Activated CD4-positive, alpha-beta T cell treated with anti-CD3 and anti-CD28 coated beads, Interleukin-2, amount 10 ng/mL, durations not matched to agents 7 days and 5 days (primary cell): ENCODE data around the gene PDLIM3. TPM values are rescaled to one million over a fixed set of nuclear protein-coding genes. Genes with fewer than 3 reads are reported as not detected.

ENCODE experiments used
- CTCF ChIA-PET: fragments of 350-600 bp; sonication (Branson Sonifier 250); formaldehyde crosslinking; loops from one replicate; lab custom pipeline; 2021; ENCODE audit warnings: antibody characterized with exemption; lab: Charles Lee
- POLR2A ChIA-PET: fragments of 350-600 bp; sonication (Branson Sonifier 250); formaldehyde crosslinking; loops from one replicate; lab custom pipeline; 2021; ENCODE audit warnings: antibody characterized with exemption; lab: Charles Lee
- DNase-seq: peaks from one replicate; pipeline ENCODE4 v3.0.0-alpha.2; 2020
- H3K27ac Mint-ChIP-seq: one replicate; pipeline ENCODE4 v1.8.0; 2021; ENCODE audit warnings: mild to moderate bottlenecking, moderate library complexity, mixed read lengths
- H3K27me3 Mint-ChIP-seq: one replicate; pipeline ENCODE4 v1.8.0; 2021; ENCODE audit warnings: mixed read lengths
- H3K36me3 Mint-ChIP-seq: one replicate; pipeline ENCODE4 v1.8.0; 2021; ENCODE audit warnings: low read depth, mixed read lengths
- H3K4me1 Mint-ChIP-seq: one replicate; pipeline ENCODE4 v1.8.0; 2021; ENCODE audit warnings: mixed read lengths
- H3K4me3 Mint-ChIP-seq: one replicate; pipeline ENCODE4 v1.8.0; 2021; ENCODE audit warnings: mild to moderate bottlenecking, moderate library complexity, mixed read lengths
- H3K9me3 Mint-ChIP-seq: one replicate; pipeline ENCODE4 v1.8.0; 2021; ENCODE audit warnings: mixed read lengths
- total RNA-seq, 2 experiments: library from RNA; stranded (reverse); gene quantifications; one replicate each; pipeline ENCODE4 v1.2.3, GENCODE V29; 2021

The PDLIM3 gene
- not detected for total RNA-seq

GRCh38 chr4:185534866-185535611 lies at the start of gene PDLIM3:
Gene PDLIM3, minus strand, starts transcription at chr4:185535507. Its CDS starts 73 bp downstream, at chr4:185535434.
- no peaks in the 10 kb centered on the region for H3K9me3 Mint-ChIP-seq
- peaks cover 4% of the 10 kb centered on the region for H3K4me1 Mint-ChIP-seq
- peaks cover 40% of the 10 kb centered on the region for H3K27me3 Mint-ChIP-seq
- no peaks in the 10 kb centered on the region for H3K36me3 Mint-ChIP-seq
- ChIA-PET CTCF (no interaction called here), POLR2A (no interaction called here)
- DNase-seq: no peak
- no peak within 1 kb of the TSS for H3K27ac Mint-ChIP-seq
- H3K4me3 Mint-ChIP-seq: peak within 1 kb of the TSS; percentile 17

- Mint-ChIP-seq H3K36me3 (no peaks in the 10 kb centered on the region), H3K9me3 (no peaks in the 10 kb centered on the region), H3K4me1 (peaks cover 12% of the 10 kb centered on the region), H3K27ac (no peak overlapping the region), H3K4me3 (no peak overlapping the region), H3K27me3 (peaks cover 30% of the 10 kb centered on the region)
- CTCF ChIA-PET: no interaction called here
- POLR2A ChIA-PET: no interaction called here
- no peak for DNase-seq
Observed at GRCh38 chr4:185583813-185584212, 48.5 kb upstream of the PDLIM3 start.

- H3K9me3 Mint-ChIP-seq: no peaks in the 10 kb centered on the region
- ChIA-PET POLR2A (no interaction called here), CTCF (interaction anchor here (1.3 kb wide), 1 partner anchor 14 kb away, joined by 4 read pairs; no protein-coding TSS in a partner anchor)
- peaks cover 11% of the 10 kb centered on the region for H3K4me1 Mint-ChIP-seq
- H3K27ac Mint-ChIP-seq: no peak overlapping the region
- no peaks in the 10 kb centered on the region for H3K36me3 Mint-ChIP-seq
- peaks cover 27% of the 10 kb centered on the region for H3K27me3 Mint-ChIP-seq
- no peak for DNase-seq
- H3K4me3 Mint-ChIP-seq: no peak overlapping the region
Observed at GRCh38 chr4:185582651-185583400, 47.5 kb upstream of the PDLIM3 start.

GRCh38 chr4:185580699-185581098 lies 45.4 kb upstream of the PDLIM3 start:
- no peak for DNase-seq
- no peaks in the 10 kb centered on the region for H3K36me3 Mint-ChIP-seq
- CTCF ChIA-PET: no interaction called here
- POLR2A ChIA-PET: no interaction called here
- no peak overlapping the region for H3K4me3 Mint-ChIP-seq
- no peaks in the 10 kb centered on the region for H3K4me1 Mint-ChIP-seq
- H3K27me3 Mint-ChIP-seq: peaks cover 8% of the 10 kb centered on the region
- no peak overlapping the region for H3K27ac Mint-ChIP-seq
- H3K9me3 Mint-ChIP-seq: no peaks in the 10 kb centered on the region

GRCh38 chr4:185578284-185578683 lies 43.0 kb upstream of the PDLIM3 start:
- Mint-ChIP-seq H3K27ac (no peak overlapping the region), H3K4me3 (no peak overlapping the region), H3K27me3 (peaks cover 9% of the 10 kb centered on the region), H3K4me1 (no peaks in the 10 kb centered on the region), H3K36me3 (no peaks in the 10 kb centered on the region), H3K9me3 (no peaks in the 10 kb centered on the region)
- ChIA-PET POLR2A (no interaction called here), CTCF (interaction anchor here (1.4 kb wide), 1 partner anchor 16 kb away, joined by 3 read pairs; no protein-coding TSS in a partner anchor)
- no peak for DNase-seq

- Mint-ChIP-seq H3K4me1 (no peaks in the 10 kb centered on the region), H3K4me3 (no peak overlapping the region)
Observed at GRCh38 chr4:185576962-185577950, 41.9 kb upstream of the PDLIM3 start.

GRCh38 chr4:185576314-185576961 lies 41.1 kb upstream of the PDLIM3 start:
- Mint-ChIP-seq H3K36me3 (no peaks in the 10 kb centered on the region), H3K4me3 (no peak overlapping the region), H3K9me3 (no peaks in the 10 kb centered on the region), H3K4me1 (no peaks in the 10 kb centered on the region), H3K27ac (no peak overlapping the region), H3K27me3 (peaks cover 9% of the 10 kb centered on the region)
- no peak for DNase-seq
- ChIA-PET CTCF (interaction anchor here (2.1 kb wide), 1 partner anchor 21 kb away, joined by 7 read pairs; no protein-coding TSS in a partner anchor), POLR2A (no interaction called here)

More at GRCh38 chr4:185576962-185577950, 41.9 kb upstream of the PDLIM3 start:
- H3K27me3 Mint-ChIP-seq: peaks cover 9% of the 10 kb centered on the region
- CTCF ChIA-PET: interaction anchor here (1.4 to 2.1 kb wide), 2 partner anchors 17 to 21 kb away, joined by 3 to 7 read pairs; no protein-coding TSS in a partner anchor
- POLR2A ChIA-PET: no interaction called here
- no peak overlapping the region for H3K27ac Mint-ChIP-seq
- no peak for DNase-seq
- H3K9me3 Mint-ChIP-seq: no peaks in the 10 kb centered on the region
- no peaks in the 10 kb centered on the region for H3K36me3 Mint-ChIP-seq

GRCh38 chr4:185573651-185574199 lies 38.4 kb upstream of the PDLIM3 start:
- no peak overlapping the region for H3K4me3 Mint-ChIP-seq
- no peak for DNase-seq
- CTCF ChIA-PET: interaction anchor here (1.4 kb wide), 1 partner anchor 23 kb away, joined by 3 read pairs; no protein-coding TSS in a partner anchor
- H3K9me3 Mint-ChIP-seq: no peaks in the 10 kb centered on the region
- H3K36me3 Mint-ChIP-seq: no peaks in the 10 kb centered on the region
- POLR2A ChIA-PET: no interaction called here
- H3K4me1 Mint-ChIP-seq: no peaks in the 10 kb centered on the region
- peaks cover 9% of the 10 kb centered on the region for H3K27me3 Mint-ChIP-seq
- no peak overlapping the region for H3K27ac Mint-ChIP-seq

- CTCF ChIA-PET: interaction anchor here (0.6 kb wide), 1 partner anchor 338 kb away, joined by 5 read pairs; no protein-coding TSS in a partner anchor
- Mint-ChIP-seq H3K9me3 (no peaks in the 10 kb centered on the region), H3K27me3 (peaks cover 9% of the 10 kb centered on the region)
Observed at GRCh38 chr4:185570727-185571126, 35.4 kb upstream of the PDLIM3 start.

GRCh38 chr4:185567381-185568376 lies 32.4 kb upstream of the PDLIM3 start:
- Mint-ChIP-seq H3K27me3 (peaks cover 6% of the 10 kb centered on the region), H3K36me3 (no peaks in the 10 kb centered on the region), H3K9me3 (peaks cover 6% of the 10 kb centered on the region), H3K4me1 (no peaks in the 10 kb centered on the region), H3K27ac (no peak overlapping the region), H3K4me3 (no peak overlapping the region)
- POLR2A ChIA-PET: no interaction called here
- no peak for DNase-seq
- CTCF ChIA-PET: no interaction called here

More at GRCh38 chr4:185570727-185571126, 35.4 kb upstream of the PDLIM3 start:
- POLR2A ChIA-PET: interaction anchor here (0.6 kb wide), 1 partner anchor 20 kb away, joined by 3 read pairs; no protein-coding TSS in a partner anchor
- Mint-ChIP-seq H3K4me1 (no peaks in the 10 kb centered on the region), H3K4me3 (no peak overlapping the region), H3K36me3 (no peaks in the 10 kb centered on the region), H3K27ac (no peak overlapping the region)
- DNase-seq: no peak

- no peaks in the 10 kb centered on the region for H3K4me1 Mint-ChIP-seq
- no peak for DNase-seq
- H3K9me3 Mint-ChIP-seq: peaks cover 6% of the 10 kb centered on the region
- no peak overlapping the region for H3K4me3 Mint-ChIP-seq
- ChIA-PET POLR2A (no interaction called here), CTCF (no interaction called here)
- peaks cover 6% of the 10 kb centered on the region for H3K27me3 Mint-ChIP-seq
- no peaks in the 10 kb centered on the region for H3K36me3 Mint-ChIP-seq
- no peak overlapping the region for H3K27ac Mint-ChIP-seq
Observed at GRCh38 chr4:185566972-185567371, 31.7 kb upstream of the PDLIM3 start.
